ENCODE measurements around the gene SPPL2A.

Gene SPPL2A

GRCh38 chr15:50685191-50685975 is 80.1 kb downstream of the SPPL2A start:
- no peak for DNase-seq

GRCh38 chr15:50681467-50681866 is 84.0 kb downstream of the SPPL2A start:
- no peak for DNase-seq

- no peak for DNase-seq
Observed at GRCh38 chr15:50676799-50677483, 88.6 kb downstream of the SPPL2A start.

- no peak for DNase-seq
Observed at GRCh38 chr15:50675535-50676144, 89.9 kb downstream of the SPPL2A start.

- DNase-seq, result no peak
Observed at GRCh38 chr15:50670115-50670514, 95.4 kb downstream of the SPPL2A start.

GRCh38 chr15:50669611-50670010 is 95.9 kb downstream of the SPPL2A start:
- DNase-seq, result no peak

GRCh38 chr15:50665938-50666337 is 99.6 kb downstream of the SPPL2A start:
- no peak for DNase-seq

- no peak for DNase-seq
Observed at GRCh38 chr15:50655555-50655954, 110.0 kb downstream of the SPPL2A start.

GRCh38 chr15:50653156-50653743 is 112.3 kb downstream of the SPPL2A start:
- no peak for DNase-seq

- DNase-seq, result no peak
Observed at GRCh38 chr15:50652671-50653070, 112.8 kb downstream of the SPPL2A start.
